Measurements from ENCODE around the gene SPTBN1.

The SPTBN1 gene

GRCh38 chr2:54618646-54619565 lies 162.8 kb downstream of the SPTBN1 start:
- peaks cover 50% of the 10 kb centered on the region for H3K36me3 ChIP-seq (ENCODE audit: control insufficient read depth, insufficient read depth, low read length)
- H3K9me3 ChIP-seq (ENCODE audit: control insufficient read depth, insufficient read depth, low read length) = no peaks in the 10 kb centered on the region
- H3K4me1 ChIP-seq (ENCODE audit: control insufficient read depth, insufficient read depth, low read length) = no peaks in the 10 kb centered on the region
- H3K27me3 ChIP-seq (ENCODE audit: control insufficient read depth, insufficient read depth, low read length) = no peaks in the 10 kb centered on the region
- no peak overlapping the region for H3K9ac ChIP-seq (ENCODE audit: low read depth, low read length)
- H3K4me3 ChIP-seq (ENCODE audit: low read depth, low read length) = no peak overlapping the region

- H3K36me3 ChIP-seq (ENCODE audit: control insufficient read depth, insufficient read depth, low read length) = peaks cover 55% of the 10 kb centered on the region
- no peaks in the 10 kb centered on the region for H3K9me3 ChIP-seq (ENCODE audit: control insufficient read depth, insufficient read depth, low read length)
- H3K9ac ChIP-seq (ENCODE audit: low read depth, low read length) = no peak overlapping the region
- H3K4me3 ChIP-seq (ENCODE audit: low read depth, low read length) = no peak overlapping the region
- H3K27me3 ChIP-seq (ENCODE audit: control insufficient read depth, insufficient read depth, low read length) = no peaks in the 10 kb centered on the region
- H3K4me1 ChIP-seq (ENCODE audit: control insufficient read depth, insufficient read depth, low read length) = no peaks in the 10 kb centered on the region
Measured at GRCh38 chr2:54619660-54620231, 163.6 kb downstream of the SPTBN1 start.

GRCh38 chr2:54620948-54621347 lies 164.8 kb downstream of the SPTBN1 start:
- no peaks in the 10 kb centered on the region for H3K4me1 ChIP-seq (ENCODE audit: control insufficient read depth, insufficient read depth, low read length)
- H3K36me3 ChIP-seq (ENCODE audit: control insufficient read depth, insufficient read depth, low read length) = peaks cover 64% of the 10 kb centered on the region
- H3K27me3 ChIP-seq (ENCODE audit: control insufficient read depth, insufficient read depth, low read length) = no peaks in the 10 kb centered on the region
- H3K9me3 ChIP-seq (ENCODE audit: control insufficient read depth, insufficient read depth, low read length) = no peaks in the 10 kb centered on the region
- H3K4me3 ChIP-seq (ENCODE audit: low read depth, low read length) = no peak overlapping the region
- no peak overlapping the region for H3K9ac ChIP-seq (ENCODE audit: low read depth, low read length)

- Histone ChIP-seq H3K9ac (ENCODE audit: low read depth, low read length) (no peak overlapping the region), H3K36me3 (ENCODE audit: control insufficient read depth, insufficient read depth, low read length) (peaks cover 72% of the 10 kb centered on the region), H3K4me3 (ENCODE audit: low read depth, low read length) (no peak overlapping the region), H3K4me1 (ENCODE audit: control insufficient read depth, insufficient read depth, low read length) (no peaks in the 10 kb centered on the region), H3K9me3 (ENCODE audit: control insufficient read depth, insufficient read depth, low read length) (no peaks in the 10 kb centered on the region), H3K27me3 (ENCODE audit: control insufficient read depth, insufficient read depth, low read length) (no peaks in the 10 kb centered on the region)
Measured at GRCh38 chr2:54624591-54625071, 168.5 kb downstream of the SPTBN1 start.

GRCh38 chr2:54626131-54626530 lies 170.0 kb downstream of the SPTBN1 start:
- H3K9ac ChIP-seq (ENCODE audit: low read depth, low read length) = no peak overlapping the region
- H3K9me3 ChIP-seq (ENCODE audit: control insufficient read depth, insufficient read depth, low read length) = no peaks in the 10 kb centered on the region
- no peaks in the 10 kb centered on the region for H3K27me3 ChIP-seq (ENCODE audit: control insufficient read depth, insufficient read depth, low read length)
- H3K36me3 ChIP-seq (ENCODE audit: control insufficient read depth, insufficient read depth, low read length) = peaks cover 81% of the 10 kb centered on the region
- H3K4me1 ChIP-seq (ENCODE audit: control insufficient read depth, insufficient read depth, low read length) = no peaks in the 10 kb centered on the region
- no peak overlapping the region for H3K4me3 ChIP-seq (ENCODE audit: low read depth, low read length)

- no peak overlapping the region for H3K4me3 ChIP-seq (ENCODE audit: low read depth, low read length)
- no peak overlapping the region for H3K9ac ChIP-seq (ENCODE audit: low read depth, low read length)
- H3K27me3 ChIP-seq (ENCODE audit: control insufficient read depth, insufficient read depth, low read length) = no peaks in the 10 kb centered on the region
- H3K4me1 ChIP-seq (ENCODE audit: control insufficient read depth, insufficient read depth, low read length) = no peaks in the 10 kb centered on the region
- H3K9me3 ChIP-seq (ENCODE audit: control insufficient read depth, insufficient read depth, low read length) = no peaks in the 10 kb centered on the region
- H3K36me3 ChIP-seq (ENCODE audit: control insufficient read depth, insufficient read depth, low read length) = peaks cover 82% of the 10 kb centered on the region
Measured at GRCh38 chr2:54626884-54627283, 170.8 kb downstream of the SPTBN1 start.

- H3K4me1 ChIP-seq (ENCODE audit: control insufficient read depth, insufficient read depth, low read length) = no peaks in the 10 kb centered on the region
- H3K9ac ChIP-seq (ENCODE audit: low read depth, low read length) = no peak overlapping the region
- H3K4me3 ChIP-seq (ENCODE audit: low read depth, low read length) = no peak overlapping the region
- H3K36me3 ChIP-seq (ENCODE audit: control insufficient read depth, insufficient read depth, low read length) = peaks cover 79% of the 10 kb centered on the region
- H3K9me3 ChIP-seq (ENCODE audit: control insufficient read depth, insufficient read depth, low read length) = no peaks in the 10 kb centered on the region
- H3K27me3 ChIP-seq (ENCODE audit: control insufficient read depth, insufficient read depth, low read length) = no peaks in the 10 kb centered on the region
Measured at GRCh38 chr2:54627973-54628372, 171.8 kb downstream of the SPTBN1 start.

GRCh38 chr2:54628418-54628817 lies 172.3 kb downstream of the SPTBN1 start:
- Histone ChIP-seq H3K27me3 (ENCODE audit: control insufficient read depth, insufficient read depth, low read length) (no peaks in the 10 kb centered on the region), H3K4me1 (ENCODE audit: control insufficient read depth, insufficient read depth, low read length) (no peaks in the 10 kb centered on the region), H3K9me3 (ENCODE audit: control insufficient read depth, insufficient read depth, low read length) (no peaks in the 10 kb centered on the region), H3K36me3 (ENCODE audit: control insufficient read depth, insufficient read depth, low read length) (peaks cover 79% of the 10 kb centered on the region), H3K4me3 (ENCODE audit: low read depth, low read length) (no peak overlapping the region), H3K9ac (ENCODE audit: low read depth, low read length) (no peak overlapping the region)

GRCh38 chr2:54628957-54629356 lies 172.8 kb downstream of the SPTBN1 start:
- no peaks in the 10 kb centered on the region for H3K4me1 ChIP-seq (ENCODE audit: control insufficient read depth, insufficient read depth, low read length)
- no peak overlapping the region for H3K9ac ChIP-seq (ENCODE audit: low read depth, low read length)
- H3K9me3 ChIP-seq (ENCODE audit: control insufficient read depth, insufficient read depth, low read length) = no peaks in the 10 kb centered on the region
- H3K36me3 ChIP-seq (ENCODE audit: control insufficient read depth, insufficient read depth, low read length) = peaks cover 76% of the 10 kb centered on the region
- no peaks in the 10 kb centered on the region for H3K27me3 ChIP-seq (ENCODE audit: control insufficient read depth, insufficient read depth, low read length)
- no peak overlapping the region for H3K4me3 ChIP-seq (ENCODE audit: low read depth, low read length)

- Histone ChIP-seq H3K4me1 (ENCODE audit: control insufficient read depth, insufficient read depth, low read length) (peaks cover under 1% of the 10 kb centered on the region), H3K27me3 (ENCODE audit: control insufficient read depth, insufficient read depth, low read length) (no peaks in the 10 kb centered on the region), H3K36me3 (ENCODE audit: control insufficient read depth, insufficient read depth, low read length) (peaks cover 77% of the 10 kb centered on the region)
Measured at GRCh38 chr2:54629390-54629789, 173.3 kb downstream of the SPTBN1 start.

GRCh38 chr2:54629914-54630857 lies 174.1 kb downstream of the SPTBN1 start:
- Histone ChIP-seq H3K4me3 (ENCODE audit: low read depth, low read length) (no peak overlapping the region), H3K4me1 (ENCODE audit: control insufficient read depth, insufficient read depth, low read length) (peaks cover 6% of the 10 kb centered on the region), H3K27me3 (ENCODE audit: control insufficient read depth, insufficient read depth, low read length) (no peaks in the 10 kb centered on the region), H3K9ac (ENCODE audit: low read depth, low read length) (no peak overlapping the region), H3K36me3 (ENCODE audit: control insufficient read depth, insufficient read depth, low read length) (peaks cover 71% of the 10 kb centered on the region), H3K9me3 (ENCODE audit: control insufficient read depth, insufficient read depth, low read length) (no peaks in the 10 kb centered on the region)

More at GRCh38 chr2:54629390-54629789, 173.3 kb downstream of the SPTBN1 start:
- H3K9me3 ChIP-seq (ENCODE audit: control insufficient read depth, insufficient read depth, low read length) = no peaks in the 10 kb centered on the region
- H3K4me3 ChIP-seq (ENCODE audit: low read depth, low read length) = no peak overlapping the region
- H3K9ac ChIP-seq (ENCODE audit: low read depth, low read length) = no peak overlapping the region
